ENCODE data around the gene TRMT2B.
A peak's percentile ranks its signal among the peaks of the same experiment; 100 is the strongest.

TRMT2B gene

DNA sequence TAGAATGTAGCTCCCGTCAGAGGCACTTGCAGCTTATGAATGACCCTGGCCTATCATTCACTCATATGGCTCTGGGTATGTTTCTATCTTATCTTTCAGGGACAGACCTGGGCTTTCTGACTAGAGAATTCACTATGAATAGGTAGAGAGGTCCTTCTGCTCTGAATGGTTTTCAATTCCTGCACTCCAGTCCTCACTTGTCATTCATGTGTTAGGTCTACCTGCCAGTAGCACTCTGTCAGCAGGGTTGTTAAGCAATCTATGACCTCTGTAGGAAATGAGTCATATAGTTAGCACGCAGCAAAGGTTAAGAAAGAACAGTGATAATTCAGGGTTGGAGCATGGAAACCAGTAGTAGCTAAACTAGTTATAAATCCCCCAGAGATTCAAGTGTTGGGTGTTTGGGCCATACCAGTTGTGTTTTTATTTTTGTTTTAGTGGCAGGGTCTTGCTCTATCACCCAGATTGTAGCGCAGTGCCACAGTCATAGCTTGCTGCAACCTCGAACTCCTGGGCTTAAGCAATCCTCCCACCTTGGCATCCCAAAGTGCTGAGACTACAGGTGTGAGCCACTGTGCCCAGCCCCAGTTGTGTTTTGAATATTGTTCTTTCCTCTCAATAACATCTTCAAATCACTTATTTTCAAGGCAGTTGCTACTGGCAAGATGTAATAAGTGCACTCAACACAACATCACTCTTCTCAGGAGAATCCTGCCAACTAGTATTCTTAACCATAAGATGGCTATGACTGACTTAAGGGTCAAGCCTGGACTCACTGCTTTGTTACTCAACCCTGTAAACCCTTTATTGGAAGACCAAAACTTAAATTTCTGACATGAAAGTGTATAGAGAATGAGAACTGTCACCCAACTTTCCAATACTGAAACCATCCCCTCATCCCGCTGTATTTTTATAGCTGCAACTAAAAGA, 57.3 kb downstream of the TRMT2B start (continued):
- TF ChIP-seq ZSCAN5A (tag by site-specific recombination; IDR thresholded peaks at IDR 0.05): no peak
- no peak for TF ChIP-seq KLF8 (tag by site-specific recombination; IDR thresholded peaks at IDR 0.05)

DNA sequence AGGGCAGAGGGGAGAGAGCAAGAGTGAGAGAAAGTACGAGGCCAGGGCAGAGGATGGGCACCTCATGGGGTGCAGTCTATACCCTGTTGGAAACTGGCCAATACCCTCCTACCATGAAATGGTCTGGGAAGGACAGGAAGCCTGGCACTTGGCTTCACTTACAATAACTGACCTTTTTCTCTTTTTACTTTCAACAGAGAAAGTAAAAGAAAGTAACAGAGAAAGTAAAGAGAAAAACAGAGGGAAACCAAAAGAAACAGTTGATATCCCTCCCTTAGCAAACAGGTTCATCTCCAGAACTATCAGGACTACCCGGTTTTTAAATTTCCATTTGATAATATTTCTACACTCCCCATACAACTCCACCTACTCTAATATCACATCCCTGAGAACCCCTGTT, 61.8 kb downstream of the TRMT2B start:
- Histone ChIP-seq H3K9me3 (ENCODE audit: control insufficient read depth, insufficient read depth, low read depth, low read length) (no peaks in the 10 kb centered on the region), H3K4me1 (ENCODE audit: control insufficient read depth, insufficient read depth, low read length) (no peaks in the 10 kb centered on the region), H3K36me3 (ENCODE audit: control insufficient read depth in 2 of 2, insufficient read depth in 1 of 2, low read length in 2 of 2) (no peaks in the 10 kb centered on the region), H3K27ac (ENCODE audit: extremely low read depth, low read depth, low read length) (no peak overlapping the region), H3K4me3 (ENCODE audit: low read depth, low read length) (no peak overlapping the region)
- CTCF ChIA-PET: no interaction called here
- TF ChIP-seq KLF9 (tag by site-specific recombination; IDR thresholded peaks at IDR 0.05; ENCODE audit: low read depth) (no peak), PRDM2 (tag by site-specific recombination; IDR thresholded peaks at IDR 0.05; ENCODE audit: borderline replicate concordance) (no peak), ZNF610 (tag by site-specific recombination; IDR thresholded peaks at IDR 0.05; ENCODE audit: borderline replicate concordance) (no peak), ZSCAN16 (tag by site-specific recombination; IDR thresholded peaks at IDR 0.05) (no peak), ZBTB44 (tag by site-specific recombination; IDR thresholded peaks at IDR 0.05) (no peak), PRDM1 (tag by site-specific recombination; IDR thresholded peaks at IDR 0.05) (peak; percentile 93), ZNF341 (tag by site-specific recombination; IDR thresholded peaks at IDR 0.05; ENCODE audit: low read depth) (no peak), MZF1 (tag by site-specific recombination; IDR thresholded peaks at IDR 0.05; ENCODE audit: borderline replicate concordance) (no peak)
- POLR2A ChIA-PET: no interaction called here

- Histone ChIP-seq H3K27ac (ENCODE audit: extremely low read depth, low read depth, low read length) (no peak overlapping the region), H3K36me3 (ENCODE audit: control insufficient read depth in 2 of 2, insufficient read depth in 1 of 2, low read length in 2 of 2) (no peaks in the 10 kb centered on the region; a peak in 1 of 3 replicates), H3K4me3 (ENCODE audit: low read depth, low read length) (no peak overlapping the region), H3K9me3 (ENCODE audit: control insufficient read depth, insufficient read depth, low read depth, low read length) (no peaks in the 10 kb centered on the region), H3K4me1 (ENCODE audit: control insufficient read depth, insufficient read depth, low read length) (no peaks in the 10 kb centered on the region)
- ChIA-PET CTCF (interaction anchor here (0.6 to 0.7 kb wide), 2 partner anchors 10 to 670 kb away, joined by 3 read pairs; no protein-coding TSS in a partner anchor), POLR2A (no interaction called here)
- no peak for TF ChIP-seq ZNF48 (tag by site-specific recombination; IDR thresholded peaks at IDR 0.05)
- no peak for TF ChIP-seq ZNF624 (tag by site-specific recombination; IDR thresholded peaks at IDR 0.05)
- TF ChIP-seq ZNF184 (tag by site-specific recombination; IDR thresholded peaks at IDR 0.05): no peak
- no peak for TF ChIP-seq ZBTB21 (tag by site-specific recombination; IDR thresholded peaks at IDR 0.05)
- TF ChIP-seq ZNF600 (tag by site-specific recombination; IDR thresholded peaks at IDR 0.05): no peak
- TF ChIP-seq ZSCAN23 (tag by site-specific recombination; IDR thresholded peaks at IDR 0.05): no peak
- no peak for TF ChIP-seq ZNF350 (tag by site-specific recombination; IDR thresholded peaks at IDR 0.05)
- no peak for TF ChIP-seq ZNF530 (tag by site-specific recombination; IDR thresholded peaks at IDR 0.05; ENCODE audit: low read depth)
- no peak for TF ChIP-seq TSHZ1 (tag by site-specific recombination; IDR thresholded peaks at IDR 0.05; ENCODE audit: borderline replicate concordance)
- no peak for TF ChIP-seq ZNF843 (tag by site-specific recombination; IDR thresholded peaks at IDR 0.05)
These were observed 67.1 kb downstream of the TRMT2B start for GRCh38 chrX:100984818-100985217.

Data from HEK293 (cell line).